GM12878 (cell line): ENCODE measurements around the gene RGPD6. TPM values are rescaled to one million over a fixed set of nuclear protein-coding genes. Genes with fewer than 3 reads are reported as not detected.
"Not testable (repeated sequence)": the region's sequence is repeated elsewhere in the genome, so short reads cannot be mapped to it uniquely, and the experiment has no call there.

Experiments used
- ATAC-seq: fragments of 200-7000 bp; cut with Tn5 transposase; 3 replicates; pipeline ENCODE4 v1.9.1; 2020; ENCODE audit warnings: mild to moderate bottlenecking, moderate library complexity
- BruUV-seq: library from RNA; stranded (reverse); fragments of 400-500 nt; replicated peaks from 2 replicates; lab custom pipeline; 2021; lab: Mats Ljungman, UMichigan
- CTCF ChIA-PET: fragments of 300-600 bp; sonication (Branson Sonifier 250); formaldehyde crosslinking; extraction: SDS; loops from one replicate; lab custom pipeline; 2021; ENCODE audit warnings: inconsistent platforms; lab: Yijun Ruan, JAX
- POLR2A ChIA-PET: fragments of 350-600 bp; formaldehyde crosslinking; extraction: SDS; loops from one replicate; lab custom pipeline; 2021; ENCODE audit warnings: inconsistent platforms; lab: Charles Lee
- RAD21 ChIA-PET: fragments of 300-600 bp; sonication (Branson Sonifier 250); formaldehyde crosslinking; loops from one replicate; lab custom pipeline; 2023; ENCODE audit warnings: antibody characterized with exemption; ENCODE audit not compliant: unreplicated experiment; lab: Charles Lee
- SMC1A ChIA-PET: fragments of 300-600 bp; sonication (Branson Sonifier 250); formaldehyde crosslinking; loops from one replicate; lab custom pipeline; 2023; ENCODE audit not compliant: unreplicated experiment, uncharacterized antibody; lab: Charles Lee
- DNase-seq: peaks from one replicate; pipeline ENCODE4 v3.0.0-alpha.2; 2011; ENCODE audit warnings: low read depth, low spot score
- FAIRE-seq: peaks from 3 replicates; lab custom pipeline; 2011; peaks lifted over from hg19 to GRCh38; lab: Jason Lieb, UNC
- H2AFZ ChIP-seq: 2 replicates; pipeline ENCODE4 v1.6.0; 2011; ENCODE audit warnings: low read depth, low read length, control low read depth; ENCODE audit not compliant: control insufficient read depth
- H3K27ac ChIP-seq: 2 replicates; pipeline ENCODE4 v1.5.1; 2011; ENCODE audit warnings: control low read depth; ENCODE audit not compliant: control insufficient read depth, insufficient read depth
- H3K27me3 ChIP-seq, 2 experiments: replicated peaks in 1 of 2; 2 replicates each; pipeline versions ENCODE4 v1.6.0 to v1.6.1; 2011; ENCODE audit warnings: low read length in 1 of 2; ENCODE audit not compliant: control insufficient read depth in 2 of 2, insufficient read depth in 2 of 2
- H3K36me3 ChIP-seq, 2 experiments: 2 replicates each; pipeline ENCODE4 v1.5.1; 2011; ENCODE audit warnings: low read length in 1 of 2; ENCODE audit not compliant: control insufficient read depth in 2 of 2, insufficient read depth in 2 of 2
- H3K4me1 ChIP-seq: 2 replicates; pipeline ENCODE4 v1.6.1; 2011; ENCODE audit warnings: mild to moderate bottlenecking, low read length, moderate library complexity, mixed read lengths; ENCODE audit not compliant: control insufficient read depth, insufficient read depth
- H3K4me2 ChIP-seq: 2 replicates; pipeline ENCODE4 v1.6.0; 2011; ENCODE audit warnings: control low read depth; ENCODE audit not compliant: control insufficient read depth, insufficient read depth
- H3K4me3 ChIP-seq: fragments of 200-600 bp; sonication (generic); 2 replicates; pipeline ENCODE4 v1.5.1; 2016
- H3K79me2 ChIP-seq: 2 replicates; pipeline ENCODE4 v1.6.0; 2011; ENCODE audit warnings: low read length; ENCODE audit not compliant: control insufficient read depth, insufficient read depth
- H3K9ac ChIP-seq: 2 replicates; pipeline ENCODE4 v1.8.0; 2011; ENCODE audit warnings: low read length, control low read depth, mixed read lengths; ENCODE audit not compliant: control insufficient read depth, insufficient read depth
- H3K9me3 ChIP-seq: replicated peaks from 3 replicates; pipeline ENCODE4 v1.5.1; 2011; ENCODE audit warnings: mild to moderate bottlenecking, low read length; ENCODE audit not compliant: control insufficient read depth, insufficient read depth
- H4K20me1 ChIP-seq: 2 replicates; pipeline ENCODE4 v1.6.0; 2011; ENCODE audit not compliant: control insufficient read depth, insufficient read depth
- WGBS: methylation state at CpG from one replicate; pipeline ENCODE4 v1.1.6; 2016; ENCODE audit warnings: low lambda C conversion rate; ENCODE audit not compliant: insufficient replicate concordance, insufficient coverage; ENCODE audit errors: missing lambda C conversion rate; 5-methylcytosine and 5-hydroxymethylcytosine counted together
- in situ Hi-C: fragments of 300-500 bp; cut with MboI; formaldehyde crosslinking; loops from 9 replicates; pipeline ENCODE4 v1.14.3; 2018; ENCODE audit warnings: mixed read lengths
- intact Hi-C: fragments of 100-400 bp; cut with micrococcal nuclease; formaldehyde crosslinking; loops from one replicate; pipeline ENCODE4 v1.14.2; 2022; ENCODE audit not compliant: unreplicated experiment
- polyA plus RNA-seq, 11 experiments: library from polyadenylated mRNA; depleted of rRNA in 4 of 11; unstranded in 6 of 11; stranded (reverse) in 5 of 11; fragments of >200 nt; fragmentation: Nextera tagmentation in 4 of 11; fragmentation: Illumina TruSeq in 1 of 11; extraction: Ambion mirVana in 4 of 11; extraction: Trizol in 1 of 11; gene quantifications; 1 replicate in 1 of 11; 2 replicates in 10 of 11; pipeline versions ENCODE4 v1.2.1 to v1.2.3, GENCODE V29; 2011 to 2016; ENCODE audit warnings: inconsistent platforms in 2 of 11, missing spikeins in 2 of 11, low read depth in 1 of 11
- total RNA-seq, 4 experiments: library from RNA; depleted of rRNA in 3 of 4; stranded (reverse); fragments of >200 nt in 3 of 4; fragmentation: Illumina TruSeq in 1 of 4; extraction: Trizol in 1 of 4; gene quantifications; 2 replicates each; pipeline versions ENCODE4 v1.2.1 to v1.2.3, GENCODE V29; 2013 to 2021

Gene RGPD6
- total and polyA plus RNA-seq, 10 of the 15 experiments (the other 5 are each of a cell fraction or from before 2014, with no cell fraction given): 2.7 to 13.7 (median 8.5) TPM

- H3K79me2 ChIP-seq, H3K4me1 ChIP-seq, FAIRE-seq, H3K27me3 ChIP-seq, H2AFZ ChIP-seq, SMC1A ChIA-PET, intact Hi-C loops, H3K9me3 ChIP-seq, H4K20me1 ChIP-seq, H3K9ac ChIP-seq, H3K27ac ChIP-seq, CTCF ChIA-PET, RAD21 ChIA-PET, H3K4me2 ChIP-seq, H3K36me3 ChIP-seq, H3K4me3 ChIP-seq, BruUV-seq, POLR2A ChIA-PET, DNase-seq, in situ Hi-C loops: not testable (repeated sequence)
- no CpG with 5 or more reads among the region's 94 CpGs for WGBS
- peak; percentile 10; the same call in 2 of the 3 replicates for ATAC-seq
Observed at GRCh38 chr2:110610613-110611250, 33.7 kb upstream of the RGPD6 start.

- H3K36me3 ChIP-seq, H3K4me2 ChIP-seq, H2AFZ ChIP-seq, H3K9ac ChIP-seq, H4K20me1 ChIP-seq, SMC1A ChIA-PET, H3K79me2 ChIP-seq, in situ Hi-C loops, RAD21 ChIA-PET, H3K9me3 ChIP-seq, H3K27ac ChIP-seq, FAIRE-seq, CTCF ChIA-PET, DNase-seq, H3K4me1 ChIP-seq, BruUV-seq, H3K27me3 ChIP-seq, intact Hi-C loops, POLR2A ChIA-PET, H3K4me3 ChIP-seq: not testable (repeated sequence)
- no CpG with 5 or more reads among the region's 45 CpGs for WGBS
- ATAC-seq: peak; percentile 72
Observed at GRCh38 chr2:110609843-110610612, 33.0 kb upstream of the RGPD6 start.

- ATAC-seq: peak; percentile 60
- H2AFZ ChIP-seq, H3K9ac ChIP-seq, H4K20me1 ChIP-seq, H3K9me3 ChIP-seq, POLR2A ChIA-PET, RAD21 ChIA-PET, in situ Hi-C loops, DNase-seq, CTCF ChIA-PET, H3K36me3 ChIP-seq, SMC1A ChIA-PET, H3K4me2 ChIP-seq, H3K27me3 ChIP-seq, FAIRE-seq, H3K79me2 ChIP-seq, intact Hi-C loops, H3K4me1 ChIP-seq, H3K27ac ChIP-seq, H3K4me3 ChIP-seq: not testable (repeated sequence)
- BruUV-seq: TSS peak; percentile 64
- no CpG with 5 or more reads among the region's 8 CpGs for WGBS
Observed at GRCh38 chr2:110608788-110609502, 31.9 kb upstream of the RGPD6 start.
